ENCODE data around the gene SLC29A3. TPM values are rescaled to one million over a fixed set of nuclear protein-coding genes. Genes with fewer than 3 reads are reported as not detected.

SLC29A3 gene
- total and polyA plus RNA-seq, 2 of the 8 experiments (the other 6 are each of a cell fraction or from before 2014, with no cell fraction given), result 14.0 to 24.6 TPM

DNA sequence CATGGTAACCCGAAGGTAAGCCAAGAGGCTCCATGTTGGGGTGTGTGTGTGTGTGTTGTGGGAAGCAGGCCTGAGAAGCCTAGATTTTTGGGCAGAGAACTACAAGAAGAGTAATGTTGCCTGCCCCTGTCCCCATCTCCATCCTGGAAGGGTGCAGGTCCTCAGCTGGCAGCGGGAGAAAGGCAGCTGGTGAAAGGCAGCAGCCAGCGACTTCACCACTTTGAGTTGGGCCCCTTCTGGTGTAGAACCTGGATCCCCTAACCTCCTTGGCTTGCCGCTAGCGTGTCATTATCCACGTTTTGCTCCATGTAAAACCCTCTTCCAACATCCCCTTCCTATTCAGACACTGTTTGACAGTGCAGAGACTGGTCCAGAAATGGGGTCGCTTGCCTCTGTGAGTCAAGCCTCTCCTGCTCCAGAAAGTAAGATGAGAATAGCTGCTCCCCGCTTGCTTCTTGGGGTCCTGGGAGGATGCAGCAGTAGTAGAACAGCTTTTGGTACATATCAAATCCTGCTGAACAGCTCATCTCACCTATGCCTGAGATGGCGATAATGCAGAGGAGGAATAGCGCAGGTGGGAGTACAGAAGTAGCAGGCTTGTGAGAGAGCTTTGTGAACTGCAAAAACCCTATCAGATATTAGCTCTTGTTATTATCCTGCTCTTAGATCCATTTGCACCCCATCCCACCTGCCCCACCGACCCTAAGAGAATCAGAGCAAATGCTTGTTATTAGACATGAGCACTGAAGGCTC lies 55.6 kb downstream of the SLC29A3 start (continued):
- TF ChIP-seq CEBPB (IDR thresholded peaks at IDR 0.05; ENCODE audit: low read depth, low read length), result no peak
- no peak for TF ChIP-seq CBX8 (IDR thresholded peaks at IDR 0.05; ENCODE audit: borderline replicate concordance, low read depth, low read length)
- TF ChIP-seq CHD2 (IDR thresholded peaks at IDR 0.05; ENCODE audit: low read length), result no peak
- TF ChIP-seq ZNF274 (IDR thresholded peaks at IDR 0.05; ENCODE audit: borderline replicate concordance, extremely low read depth, low read length), result no peak
- TF ChIP-seq CTBP2 (IDR thresholded peaks at IDR 0.05; ENCODE audit: borderline replicate concordance, insufficient read depth, insufficient read length, low read length), result no peak
- TF ChIP-seq EP300 (IDR thresholded peaks at IDR 0.05; ENCODE audit: borderline replicate concordance in 1 of 2, low read depth in 2 of 2, low read length in 2 of 2), result no peak
- no peak for TF ChIP-seq SUZ12 (IDR thresholded peaks at IDR 0.05; ENCODE audit: low read length)
- TF ChIP-seq, protein P1, sequence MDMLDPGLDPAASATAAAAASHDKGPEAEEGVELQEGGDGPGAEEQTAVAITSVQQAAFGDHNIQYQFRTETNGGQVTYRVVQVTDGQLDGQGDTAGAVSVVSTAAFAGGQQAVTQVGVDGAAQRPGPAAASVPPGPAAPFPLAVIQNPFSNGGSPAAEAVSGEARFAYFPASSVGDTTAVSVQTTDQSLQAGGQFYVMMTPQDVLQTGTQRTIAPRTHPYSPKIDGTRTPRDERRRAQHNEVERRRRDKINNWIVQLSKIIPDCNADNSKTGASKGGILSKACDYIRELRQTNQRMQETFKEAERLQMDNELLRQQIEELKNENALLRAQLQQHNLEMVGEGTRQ (IDR thresholded peaks at IDR 0.05; ENCODE audit: low read length), result no peak

Measured in H1 (cell line).